Left kidney (tissue), 2 donors: ENCODE data around the gene RASSF4. TPM values are rescaled to one million over a fixed set of nuclear protein-coding genes. Genes with fewer than 3 reads are reported as not detected.
A peak's percentile ranks its signal among the peaks of the same experiment; 100 is the strongest.

Experiments
- DNase-seq: peaks from one replicate; pipeline ENCODE4 v3.0.0-alpha.2; 2013
- polyA plus RNA-seq: library from polyadenylated mRNA; unstranded; fragments of 120-200 nt; gene quantifications from one replicate; pipeline ENCODE4 v1.2.1, GENCODE V29; 2013; ENCODE audit not compliant: insufficient read length

RASSF4 gene
- polyA plus RNA-seq, 1 donor, result 31.1 TPM

- no peak for DNase-seq
Measured at GRCh38 chr10:44926751-44927351, 32.8 kb upstream of the RASSF4 start.

- no peak for DNase-seq
Measured at GRCh38 chr10:44927352-44927751, 32.2 kb upstream of the RASSF4 start.

DNA sequence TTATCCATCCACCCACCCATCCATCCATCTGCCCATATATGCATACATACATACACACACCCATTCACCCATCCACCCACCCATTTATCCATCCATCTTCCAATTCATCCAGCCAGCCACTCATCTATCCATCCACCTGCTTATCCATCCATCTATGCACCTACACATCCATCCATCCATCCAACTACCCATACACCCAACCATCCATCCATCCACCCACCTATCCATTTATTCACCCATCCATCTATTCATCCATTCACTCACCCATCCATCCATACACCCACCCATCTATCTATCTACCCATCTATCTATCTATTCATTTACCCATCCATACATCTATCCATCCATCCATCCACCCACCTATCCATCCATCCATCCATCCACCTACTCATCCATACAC, 31.1 kb upstream of the RASSF4 start:
- DNase-seq, result no peak

GRCh38 chr10:44929356-44930255, 30.0 kb upstream of the RASSF4 start:
- no peak for DNase-seq

DNA sequence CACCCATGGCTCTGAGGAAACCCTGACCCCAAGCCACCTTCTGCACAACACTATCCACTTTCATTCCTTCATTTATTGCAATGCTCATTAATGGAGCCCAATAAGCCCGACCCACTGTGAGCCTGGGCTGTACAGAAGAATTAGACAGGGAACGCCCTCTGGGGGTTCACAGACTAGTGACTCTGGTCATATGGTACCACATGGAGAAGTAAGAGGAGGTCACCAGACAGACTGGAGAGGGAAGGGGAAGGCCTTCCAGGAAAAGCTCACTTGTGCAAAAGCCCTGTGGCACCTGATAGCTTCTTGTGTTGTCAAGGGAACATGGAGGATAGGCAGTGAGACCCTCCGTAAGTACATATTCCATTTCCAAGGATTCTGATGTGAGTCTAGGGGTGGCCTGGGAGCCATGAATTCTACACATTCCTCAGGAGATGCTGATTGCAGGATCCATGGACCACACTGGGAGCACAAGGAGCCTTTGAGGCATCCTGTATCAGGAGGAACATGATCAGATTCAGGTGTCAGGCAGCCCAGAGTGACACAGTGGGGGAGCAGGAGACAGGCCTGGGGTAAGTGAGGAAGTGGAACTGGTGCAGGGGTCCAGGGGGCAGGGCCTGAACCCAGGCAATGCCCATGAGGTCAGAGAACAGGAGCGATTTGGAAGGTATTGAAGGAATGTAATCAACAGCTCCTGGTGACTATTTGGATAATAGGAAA, 28.5 kb upstream of the RASSF4 start:
- DNase-seq, result no peak

GRCh38 chr10:44931621-44932516, 27.7 kb upstream of the RASSF4 start:
- DNase-seq, result no peak

- peak; percentile 82 for DNase-seq
Measured at GRCh38 chr10:44932517-44933450, 26.8 kb upstream of the RASSF4 start.

DNA sequence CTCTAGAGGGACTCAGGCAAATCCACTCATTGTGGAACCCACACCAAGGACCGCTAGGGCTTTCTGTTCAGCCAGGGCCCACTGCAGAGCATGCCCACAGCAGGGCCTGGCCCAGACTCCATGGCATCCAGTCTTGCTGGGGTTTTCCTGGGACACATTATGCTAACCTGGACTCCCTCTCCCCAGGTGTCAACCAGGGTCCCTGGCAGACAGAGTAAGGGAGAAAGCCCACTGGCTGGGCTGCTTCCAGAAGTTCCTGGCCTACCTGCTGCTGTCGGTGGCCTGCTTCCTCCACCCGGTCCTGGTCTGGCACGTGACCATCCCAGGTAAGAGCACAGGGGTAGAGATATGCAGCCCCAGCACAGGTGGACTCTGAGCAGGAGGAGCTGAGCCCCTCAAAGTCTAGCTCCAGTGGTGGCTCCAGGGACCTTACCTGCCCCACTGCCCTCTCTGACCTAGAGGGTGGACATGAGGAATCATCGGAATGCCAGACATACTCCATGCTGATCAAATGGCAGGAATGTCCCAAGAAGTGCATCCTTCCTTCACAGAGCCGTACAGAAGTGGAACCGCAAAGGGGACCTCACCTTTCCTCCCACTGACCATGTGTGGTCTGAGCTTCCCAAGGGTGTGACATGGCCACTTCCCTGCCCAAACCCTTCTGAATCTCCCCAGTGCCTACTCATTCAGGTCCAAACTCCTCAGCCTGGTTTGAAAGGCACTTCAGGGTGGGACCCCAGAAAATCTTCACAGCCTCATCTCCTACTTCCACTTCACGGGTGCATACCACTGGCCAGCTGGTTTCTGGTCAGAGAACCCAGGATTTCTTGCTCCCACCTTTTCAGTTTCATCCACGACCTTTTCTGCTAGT, 25.9 kb upstream of the RASSF4 start:
- DNase-seq, result no peak

DNA sequence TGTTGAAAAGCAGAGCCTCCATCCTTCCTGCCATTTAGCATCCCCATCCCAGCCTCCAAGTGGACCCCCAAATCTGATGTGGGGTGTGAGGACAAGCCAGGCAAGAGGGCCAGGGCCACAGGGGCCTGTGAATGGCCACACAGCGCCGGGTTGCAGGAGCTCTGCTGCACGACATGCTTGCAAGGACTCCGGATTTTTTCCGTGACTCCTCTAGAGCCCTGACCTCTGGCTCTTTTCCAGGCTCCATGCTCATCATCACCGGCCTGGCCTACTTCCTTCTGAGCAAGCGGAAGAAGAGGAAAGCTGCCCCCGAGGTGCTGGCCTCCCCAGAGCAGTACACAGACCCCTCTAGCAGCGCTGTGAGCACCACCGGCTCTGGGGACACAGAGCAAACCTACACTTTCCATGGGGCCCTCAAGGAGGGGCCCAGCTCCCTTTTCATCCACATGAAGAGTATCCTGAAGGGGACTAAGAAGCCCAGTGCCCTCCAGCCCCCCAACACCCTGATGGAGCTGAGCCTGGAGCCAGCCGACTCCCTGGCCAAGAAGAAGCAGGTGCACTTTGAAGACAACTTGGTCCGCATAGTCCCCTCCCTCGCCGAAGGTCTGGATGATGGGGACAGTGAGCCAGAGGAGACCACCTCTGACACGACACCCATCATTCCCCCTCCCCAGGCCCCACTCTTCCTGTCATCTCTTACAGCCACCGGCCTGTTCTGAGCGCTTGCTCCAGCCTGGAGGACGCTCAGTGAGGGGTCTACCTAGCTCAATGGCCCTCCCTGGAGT, 25.0 kb upstream of the RASSF4 start:
- no peak for DNase-seq

DNA sequence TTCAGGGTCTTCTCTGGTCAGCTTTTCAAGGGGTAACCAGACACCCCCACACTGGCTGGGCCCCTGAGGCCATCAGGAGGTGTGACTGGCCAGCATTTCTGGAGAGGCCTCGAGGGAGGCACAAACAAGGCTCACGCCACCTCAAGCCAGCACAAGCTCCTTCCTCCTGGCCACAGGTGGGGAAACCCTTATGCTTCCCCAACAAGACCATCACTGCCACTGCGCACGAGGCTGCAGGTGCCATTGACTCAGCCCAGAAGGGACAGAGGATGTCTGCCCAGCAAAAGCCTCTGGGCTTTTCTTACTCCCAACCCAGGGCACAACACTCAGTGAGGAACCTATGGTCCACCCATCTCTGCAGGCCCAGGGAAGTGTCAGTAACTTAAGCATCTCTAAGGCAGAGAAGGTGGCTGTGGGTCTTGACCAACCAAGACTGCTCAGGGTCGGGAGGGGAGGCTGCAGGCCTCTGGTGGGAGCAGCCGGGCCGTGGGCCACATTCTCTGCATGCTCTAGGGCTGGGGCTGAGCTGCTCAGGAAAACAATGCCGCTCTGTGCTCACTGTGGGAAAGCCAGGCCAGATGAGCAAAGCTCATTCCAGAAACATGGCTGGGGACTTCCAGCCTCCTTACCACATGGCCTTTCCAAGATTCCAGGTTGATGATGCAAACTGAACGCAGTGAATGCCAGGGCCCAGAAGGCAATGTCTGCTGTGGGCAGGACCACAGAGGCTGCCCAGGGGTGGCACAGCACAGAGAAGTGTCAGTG, 24.2 kb upstream of the RASSF4 start:
- DNase-seq, result no peak

DNA sequence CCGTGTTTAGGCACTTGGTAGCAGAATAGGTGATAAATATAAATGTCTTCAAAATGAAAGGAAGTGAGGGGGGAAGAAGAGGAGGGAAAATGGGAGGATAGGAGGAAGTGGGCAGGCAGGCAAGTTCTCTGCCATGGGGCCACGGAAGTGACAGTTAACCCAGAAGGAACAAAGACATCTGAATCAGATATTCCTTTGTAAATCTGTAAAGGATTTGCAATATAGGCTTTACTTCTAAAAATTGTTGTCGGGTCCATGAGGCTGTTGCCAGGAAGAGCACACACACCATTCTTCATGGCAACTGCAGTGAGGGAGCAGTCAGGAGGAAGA, 23.7 kb upstream of the RASSF4 start:
- no peak for DNase-seq

GRCh38 chr10:44936314-44936975, 23.2 kb upstream of the RASSF4 start:
- no peak for DNase-seq

- DNase-seq, result no peak
Measured at GRCh38 chr10:44937196-44938005, 22.2 kb upstream of the RASSF4 start.

DNA sequence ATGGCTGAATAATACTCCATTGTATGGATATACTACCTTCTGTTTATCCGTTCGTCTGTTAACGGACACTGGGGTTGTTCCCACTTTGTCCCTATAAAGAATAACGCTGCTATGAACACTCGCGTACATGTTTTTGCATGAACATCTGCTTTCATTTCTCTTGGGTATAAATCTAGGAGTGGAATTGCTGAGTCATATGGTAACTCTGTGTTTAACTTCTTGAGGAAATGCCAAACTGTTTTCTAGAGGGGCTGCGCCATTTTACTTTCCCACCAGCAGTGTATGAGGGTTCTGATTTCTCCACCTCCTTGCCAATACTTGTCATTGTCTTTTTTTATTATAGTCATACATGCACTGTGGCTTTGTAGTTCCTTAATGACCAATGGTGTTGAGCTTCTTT, 20.6 kb upstream of the RASSF4 start:
- DNase-seq, result no peak

DNA sequence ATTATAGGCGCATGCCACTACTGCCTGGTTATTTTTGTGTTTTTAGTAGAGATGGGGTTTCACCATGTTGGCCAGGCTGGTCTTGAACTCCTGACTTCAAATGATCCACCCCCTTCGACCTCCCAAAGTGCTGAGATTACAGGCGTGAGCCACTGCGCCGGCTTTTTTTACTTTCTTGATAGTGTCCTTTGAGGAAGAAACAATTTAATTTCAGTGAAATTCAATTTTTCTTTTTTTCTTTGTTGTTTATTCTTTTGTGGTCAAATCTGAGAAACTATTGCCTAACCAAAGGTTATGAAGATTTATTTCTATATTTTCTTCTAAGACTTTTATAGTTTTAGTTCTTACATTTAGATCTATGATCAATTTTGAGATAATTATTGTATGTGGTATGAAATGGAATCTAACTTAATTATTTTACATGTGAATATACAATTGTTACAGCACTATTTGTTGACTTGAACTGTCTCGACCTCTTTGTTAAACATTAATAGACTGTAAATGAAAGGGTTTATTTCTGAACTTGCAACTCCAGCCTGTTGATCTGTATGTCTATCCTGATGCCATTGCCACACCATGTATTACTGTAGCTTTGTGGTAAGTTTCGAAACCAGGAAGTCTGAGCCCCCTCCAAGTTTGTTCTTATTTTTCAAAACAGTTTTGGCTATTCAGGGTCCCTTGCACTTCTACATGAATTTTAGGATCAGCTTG, 19.8 kb upstream of the RASSF4 start:
- DNase-seq, result no peak

DNA sequence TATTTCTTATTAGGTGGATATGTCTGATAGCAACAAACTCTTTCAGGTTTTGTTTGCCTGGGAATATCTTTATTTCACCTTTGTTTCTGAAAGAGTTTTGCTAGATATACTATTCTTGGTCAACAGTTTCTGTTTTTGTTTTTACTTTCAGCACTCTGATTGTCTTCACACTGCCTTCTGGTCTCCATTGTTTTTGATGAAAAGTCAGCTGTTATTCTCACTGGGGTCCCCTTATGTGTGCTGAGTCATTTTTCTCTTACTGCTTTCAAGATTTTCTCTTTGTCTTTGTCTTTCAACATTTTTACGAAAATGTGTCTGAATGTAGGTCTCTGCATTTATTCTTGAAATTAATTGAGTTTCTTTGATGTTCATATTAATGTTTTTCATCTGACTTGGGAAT, 15.2 kb upstream of the RASSF4 start:
- no peak for DNase-seq
